Osteoblast (primary cell): ENCODE measurements around the gene SORCS2. TPM values are rescaled to one million over a fixed set of nuclear protein-coding genes. Genes with fewer than 3 reads are reported as not detected.

ENCODE experiments used
- DNase-seq: peaks from one replicate; pipeline ENCODE4 v3.0.0; 2011; ENCODE audit warnings: low spot score, mixed read lengths; ENCODE audit not compliant: insufficient read length; ENCODE audit errors: missing footprints
- H2AFZ ChIP-seq: 2 replicates; pipeline ENCODE4 v1.6.0; 2011; ENCODE audit warnings: mild to moderate bottlenecking, low read length
- H3K27ac ChIP-seq: 2 replicates; pipeline ENCODE4 v1.5.1; 2011; ENCODE audit warnings: mild to moderate bottlenecking, low read depth, low read length, moderate library complexity
- H3K27me3 ChIP-seq: 2 replicates; pipeline ENCODE4 v1.6.0; 2012; ENCODE audit warnings: mild to moderate bottlenecking, control low read depth, inconsistent platforms, low read length, moderate library complexity; ENCODE audit not compliant: insufficient read depth
- H3K36me3 ChIP-seq: 2 replicates; pipeline ENCODE4 v1.5.1; 2011; ENCODE audit warnings: mild to moderate bottlenecking, low read length, control low read depth, moderate library complexity; ENCODE audit not compliant: insufficient read depth
- H3K4me1 ChIP-seq: 2 replicates; pipeline ENCODE4 v1.5.1; 2011; ENCODE audit warnings: mild to moderate bottlenecking, low read length, control low read depth, moderate library complexity; ENCODE audit not compliant: insufficient read depth
- H3K4me2 ChIP-seq: 2 replicates; pipeline ENCODE4 v1.6.0; 2011; ENCODE audit warnings: mild to moderate bottlenecking, low read length; ENCODE audit not compliant: insufficient read depth
- H3K4me3 ChIP-seq: fragments of 200-600 bp; sonication (generic); 3 replicates; pipeline ENCODE4 v1.5.1; 2012; ENCODE audit warnings: mild to moderate bottlenecking, low read length, inconsistent platforms; ENCODE audit not compliant: insufficient read depth
- H3K79me2 ChIP-seq: 2 replicates; pipeline ENCODE4 v1.6.0; 2012; ENCODE audit warnings: mild to moderate bottlenecking, low read length, control low read depth, inconsistent platforms; ENCODE audit not compliant: insufficient read depth
- H3K9me3 ChIP-seq: 2 replicates; pipeline ENCODE4 v1.5.1; 2011; ENCODE audit warnings: low read depth, low read length, control low read depth
- H4K20me1 ChIP-seq: 2 replicates; pipeline ENCODE4 v1.6.0; 2012; ENCODE audit warnings: mild to moderate bottlenecking, low read length, control low read depth; ENCODE audit not compliant: insufficient read depth
- CTCF ChIP-seq: IDR thresholded peaks from 2 replicates; pipeline ENCODE4 v1.5.1; 2011; ENCODE audit warnings: mild to moderate bottlenecking, low read depth, low read length, moderate library complexity; ENCODE audit errors: extremely low read depth
- total RNA-seq: library from RNA; depleted of rRNA; stranded (reverse); fragments of >200 nt; gene quantifications from 2 replicates; pipeline ENCODE4 v1.2.3, GENCODE V29; 2012

The SORCS2 gene
- total RNA-seq, 1 donor = 9.0 TPM

GRCh38 chr4:7498446-7499200 is 306.3 kb downstream of the SORCS2 start:
- no peak for DNase-seq
- TF ChIP-seq CTCF = no peak
- H3K9me3 ChIP-seq = no peaks in the 10 kb centered on the region
- no peaks in the 10 kb centered on the region for H4K20me1 ChIP-seq
- H3K79me2 ChIP-seq = no peaks in the 10 kb centered on the region
- no peak overlapping the region for H3K27ac ChIP-seq
- H3K4me3 ChIP-seq = no peak overlapping the region
- no peaks in the 10 kb centered on the region for H3K4me1 ChIP-seq
- no peak overlapping the region for H3K4me2 ChIP-seq
- no peaks in the 10 kb centered on the region for H3K36me3 ChIP-seq
- peaks cover 21% of the 10 kb centered on the region for H3K27me3 ChIP-seq
- no peak overlapping the region for H2AFZ ChIP-seq

- Histone ChIP-seq H3K4me3 (no peak overlapping the region), H2AFZ (no peak overlapping the region), H4K20me1 (no peaks in the 10 kb centered on the region), H3K9me3 (no peaks in the 10 kb centered on the region), H3K36me3 (no peaks in the 10 kb centered on the region), H3K4me2 (no peak overlapping the region), H3K79me2 (no peaks in the 10 kb centered on the region), H3K27me3 (peaks cover 22% of the 10 kb centered on the region), H3K27ac (no peak overlapping the region), H3K4me1 (no peaks in the 10 kb centered on the region)
- no peak for TF ChIP-seq CTCF
- no peak for DNase-seq
Measured at GRCh38 chr4:7499661-7500060, 307.3 kb downstream of the SORCS2 start.

- H2AFZ ChIP-seq = no peak overlapping the region
- peaks cover 22% of the 10 kb centered on the region for H3K27me3 ChIP-seq
- H3K79me2 ChIP-seq = no peaks in the 10 kb centered on the region
- no peak overlapping the region for H3K4me2 ChIP-seq
- DNase-seq = no peak
- no peaks in the 10 kb centered on the region for H3K36me3 ChIP-seq
- no peaks in the 10 kb centered on the region for H3K9me3 ChIP-seq
- TF ChIP-seq CTCF = no peak
- H3K27ac ChIP-seq = no peak overlapping the region
- no peaks in the 10 kb centered on the region for H4K20me1 ChIP-seq
- H3K4me1 ChIP-seq = no peaks in the 10 kb centered on the region
- H3K4me3 ChIP-seq = no peak overlapping the region
Measured at GRCh38 chr4:7500404-7500803, 308.1 kb downstream of the SORCS2 start.

GRCh38 chr4:7501314-7501713 is 309.0 kb downstream of the SORCS2 start:
- Histone ChIP-seq H4K20me1 (no peaks in the 10 kb centered on the region), H3K27me3 (peaks cover 22% of the 10 kb centered on the region), H3K4me1 (no peaks in the 10 kb centered on the region), H3K4me3 (no peak overlapping the region), H3K9me3 (no peaks in the 10 kb centered on the region), H3K36me3 (no peaks in the 10 kb centered on the region), H3K4me2 (no peak overlapping the region), H2AFZ (no peak overlapping the region), H3K79me2 (no peaks in the 10 kb centered on the region), H3K27ac (no peak overlapping the region)
- no peak for TF ChIP-seq CTCF
- no peak for DNase-seq
